KMS-11 (cell line): ENCODE data around the gene SLC5A4.
"Not testable (repeated sequence)": the region's sequence is repeated elsewhere in the genome, so short reads cannot be mapped to it uniquely, and the experiment has no call there.

ENCODE experiments used
- H2AFZ ChIP-seq: fragments of 200-600 bp; sonication (generic); 2 replicates; pipeline ENCODE4 v1.6.1; 2016; ENCODE audit warnings: antibody characterized with exemption, mixed run types, low read depth
- H3K27ac ChIP-seq: fragments of 200-600 bp; sonication (generic); 2 replicates; pipeline ENCODE4 v1.6.1; 2016; ENCODE audit warnings: mild to moderate bottlenecking, mixed run types
- H3K27me3 ChIP-seq: fragments of 200-600 bp; sonication (generic); 2 replicates; pipeline ENCODE4 v1.6.1; 2017; ENCODE audit warnings: mild to moderate bottlenecking, low read depth, mixed run types, moderate library complexity; ENCODE audit not compliant: insufficient read depth
- H3K36me3 ChIP-seq: fragments of 200-600 bp; sonication (generic); 2 replicates; pipeline ENCODE4 v1.6.1; 2017; ENCODE audit warnings: mild to moderate bottlenecking, mixed run types; ENCODE audit not compliant: insufficient read depth
- H3K4me1 ChIP-seq: fragments of 200-600 bp; sonication (generic); 2 replicates; pipeline ENCODE4 v1.6.1; 2016; ENCODE audit warnings: mild to moderate bottlenecking, low read depth, mixed run types; ENCODE audit not compliant: poor library complexity, severe bottlenecking
- H3K4me2 ChIP-seq: fragments of 200-600 bp; sonication (generic); 2 replicates; pipeline ENCODE4 v1.7.0; 2016; ENCODE audit warnings: mild to moderate bottlenecking, mixed run types
- H3K4me3 ChIP-seq: fragments of 200-600 bp; sonication (generic); IDR thresholded peaks from 2 replicates; pipeline ENCODE4 v1.6.1; 2017; ENCODE audit warnings: low read depth, low read length, mixed read lengths; ENCODE audit not compliant: insufficient read depth
- H3K79me2 ChIP-seq: fragments of 200-600 bp; sonication (generic); 2 replicates; pipeline ENCODE4 v1.6.1; 2016; ENCODE audit warnings: low read depth, mixed run types; ENCODE audit not compliant: insufficient read depth
- H3K9ac ChIP-seq: fragments of 200-600 bp; sonication (generic); 2 replicates; pipeline ENCODE4 v1.6.1; 2016; ENCODE audit warnings: mild to moderate bottlenecking, mixed run types
- H4K20me1 ChIP-seq: fragments of 200-600 bp; sonication (generic); 2 replicates; pipeline ENCODE4 v1.6.1; 2016; ENCODE audit warnings: mild to moderate bottlenecking, mixed run types; ENCODE audit not compliant: insufficient read depth
- TF ChIP-seq, protein P1 (sequence below): fragments of 200-600 bp; sonication (generic); conservative IDR thresholded peaks from 2 replicates; pipeline ENCODE4 v1.6.1; 2017; ENCODE audit warnings: low read depth, mild to moderate bottlenecking, antibody characterized with exemption, low read length, moderate library complexity, mixed read lengths

The SLC5A4 gene

DNA sequence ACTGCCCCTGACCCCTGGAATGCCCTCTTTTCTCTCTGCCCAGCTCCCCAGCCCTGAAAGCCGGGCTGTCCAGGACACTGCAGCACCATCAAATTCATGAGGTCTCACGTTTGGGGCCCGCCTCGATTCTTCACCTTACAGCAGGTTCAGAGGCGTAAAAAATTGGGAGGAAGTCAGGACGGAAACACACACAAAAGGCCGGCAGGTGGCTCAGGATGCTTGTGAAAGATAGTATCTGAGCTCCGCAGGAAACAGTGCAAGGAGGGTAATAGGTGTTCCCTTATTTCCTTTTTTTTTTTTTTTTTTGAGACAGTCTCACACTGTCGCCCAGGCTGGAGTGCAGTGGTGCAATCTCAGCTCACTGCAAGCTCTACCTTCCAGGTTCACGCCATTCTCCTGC is 54.4 kb downstream of the SLC5A4 start:
- H3K27me3 ChIP-seq = no peaks in the 10 kb centered on the region
- H3K27ac ChIP-seq = no peak overlapping the region
- no peak overlapping the region for H3K9ac ChIP-seq
- TF ChIP-seq, protein P1, sequence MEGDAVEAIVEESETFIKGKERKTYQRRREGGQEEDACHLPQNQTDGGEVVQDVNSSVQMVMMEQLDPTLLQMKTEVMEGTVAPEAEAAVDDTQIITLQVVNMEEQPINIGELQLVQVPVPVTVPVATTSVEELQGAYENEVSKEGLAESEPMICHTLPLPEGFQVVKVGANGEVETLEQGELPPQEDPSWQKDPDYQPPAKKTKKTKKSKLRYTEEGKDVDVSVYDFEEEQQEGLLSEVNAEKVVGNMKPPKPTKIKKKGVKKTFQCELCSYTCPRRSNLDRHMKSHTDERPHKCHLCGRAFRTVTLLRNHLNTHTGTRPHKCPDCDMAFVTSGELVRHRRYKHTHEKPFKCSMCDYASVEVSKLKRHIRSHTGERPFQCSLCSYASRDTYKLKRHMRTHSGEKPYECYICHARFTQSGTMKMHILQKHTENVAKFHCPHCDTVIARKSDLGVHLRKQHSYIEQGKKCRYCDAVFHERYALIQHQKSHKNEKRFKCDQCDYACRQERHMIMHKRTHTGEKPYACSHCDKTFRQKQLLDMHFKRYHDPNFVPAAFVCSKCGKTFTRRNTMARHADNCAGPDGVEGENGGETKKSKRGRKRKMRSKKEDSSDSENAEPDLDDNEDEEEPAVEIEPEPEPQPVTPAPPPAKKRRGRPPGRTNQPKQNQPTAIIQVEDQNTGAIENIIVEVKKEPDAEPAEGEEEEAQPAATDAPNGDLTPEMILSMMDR = no peak
- no peaks in the 10 kb centered on the region for H3K4me1 ChIP-seq
- no peaks in the 10 kb centered on the region for H3K36me3 ChIP-seq
- no peak overlapping the region for H3K4me2 ChIP-seq
- no peaks in the 10 kb centered on the region for H3K79me2 ChIP-seq
- H2AFZ ChIP-seq = no peak overlapping the region
- H3K4me3 ChIP-seq = no peak overlapping the region
- H4K20me1 ChIP-seq = no peaks in the 10 kb centered on the region

DNA sequence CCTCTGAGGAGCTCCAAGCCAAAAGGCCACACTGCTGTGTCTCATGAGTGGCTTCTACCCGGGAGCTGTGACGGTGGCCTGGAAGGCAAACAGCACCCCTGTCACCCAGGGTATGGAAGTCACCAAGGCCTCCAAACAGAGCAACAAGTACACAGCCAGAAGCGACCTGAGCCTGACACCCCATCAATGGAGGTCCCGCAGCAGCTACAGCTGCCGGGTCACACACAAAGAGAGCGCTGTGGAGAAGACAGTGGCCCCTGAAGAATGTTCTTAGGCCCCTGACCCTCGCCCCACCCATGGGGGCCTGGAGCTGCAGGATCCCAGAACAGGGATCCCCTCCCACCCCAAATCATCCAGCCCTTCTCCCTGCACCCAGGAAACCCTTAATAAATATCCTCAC is 55.2 kb downstream of the SLC5A4 start:
- Histone ChIP-seq H3K4me3 (no peak overlapping the region), H3K27ac (no peak overlapping the region), H3K79me2 (no peaks in the 10 kb centered on the region), H3K36me3 (no peaks in the 10 kb centered on the region), H3K9ac (no peak overlapping the region), H4K20me1 (no peaks in the 10 kb centered on the region), H3K4me2 (no peak overlapping the region), H3K27me3 (no peaks in the 10 kb centered on the region), H3K4me1 (no peaks in the 10 kb centered on the region), H2AFZ (no peak overlapping the region)
- TF ChIP-seq, protein P1 = no peak

GRCh38 chr22:32199341-32199740 is 55.8 kb downstream of the SLC5A4 start:
- Histone ChIP-seq H3K27ac (no peak overlapping the region), H3K27me3 (no peaks in the 10 kb centered on the region), H3K4me1 (no peaks in the 10 kb centered on the region), H3K4me2 (no peak overlapping the region), H3K9ac (no peak overlapping the region), H2AFZ (no peak overlapping the region), H4K20me1 (no peaks in the 10 kb centered on the region), H3K4me3 (no peak overlapping the region), H3K36me3 (no peaks in the 10 kb centered on the region), H3K79me2 (no peaks in the 10 kb centered on the region)
- TF ChIP-seq, protein P1 = no peak

DNA sequence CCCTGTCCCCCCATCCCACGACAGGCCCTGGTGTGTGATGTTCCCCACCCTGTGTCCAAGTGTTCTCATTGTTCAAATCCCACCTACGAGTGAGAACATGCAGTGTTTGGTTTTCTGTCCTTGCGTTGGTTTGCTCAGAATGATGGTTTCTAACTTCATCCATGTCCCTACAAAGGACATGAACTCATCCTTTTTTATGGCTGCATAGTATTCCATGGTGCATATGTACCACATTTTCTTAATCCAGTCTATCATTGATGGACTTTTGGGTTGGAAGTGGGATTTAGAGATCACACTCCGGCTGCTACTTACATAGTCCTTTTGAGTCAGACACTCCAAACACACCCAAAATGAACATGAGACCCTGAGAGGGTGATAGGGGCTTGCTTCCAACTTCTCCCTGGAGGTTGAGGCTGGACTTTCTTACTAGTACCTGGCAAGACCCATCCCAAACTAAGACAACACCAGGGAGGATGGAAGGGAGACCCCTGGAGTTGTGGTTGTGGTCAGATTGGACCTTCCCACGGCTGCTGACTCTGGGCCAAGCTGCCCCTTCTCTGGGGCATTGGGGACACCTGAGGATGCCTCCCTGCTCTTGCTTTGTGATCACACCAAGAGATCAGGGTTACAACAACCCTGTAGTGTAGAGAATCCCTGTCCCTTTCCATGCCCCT is 57.5 kb downstream of the SLC5A4 start:
- H4K20me1 ChIP-seq, H3K4me3 ChIP-seq, H3K27me3 ChIP-seq, H3K36me3 ChIP-seq, H3K9ac ChIP-seq, H2AFZ ChIP-seq, H3K4me2 ChIP-seq, H3K79me2 ChIP-seq, H3K27ac ChIP-seq, H3K4me1 ChIP-seq: not testable (repeated sequence)

GRCh38 chr22:32195900-32196299 is 59.2 kb downstream of the SLC5A4 start:
- not testable (repeated sequence) for H3K27me3 ChIP-seq, H3K4me2 ChIP-seq, H2AFZ ChIP-seq, H4K20me1 ChIP-seq, H3K4me3 ChIP-seq, H3K79me2 ChIP-seq, H3K27ac ChIP-seq, H3K9ac ChIP-seq, H3K36me3 ChIP-seq, H3K4me1 ChIP-seq

DNA sequence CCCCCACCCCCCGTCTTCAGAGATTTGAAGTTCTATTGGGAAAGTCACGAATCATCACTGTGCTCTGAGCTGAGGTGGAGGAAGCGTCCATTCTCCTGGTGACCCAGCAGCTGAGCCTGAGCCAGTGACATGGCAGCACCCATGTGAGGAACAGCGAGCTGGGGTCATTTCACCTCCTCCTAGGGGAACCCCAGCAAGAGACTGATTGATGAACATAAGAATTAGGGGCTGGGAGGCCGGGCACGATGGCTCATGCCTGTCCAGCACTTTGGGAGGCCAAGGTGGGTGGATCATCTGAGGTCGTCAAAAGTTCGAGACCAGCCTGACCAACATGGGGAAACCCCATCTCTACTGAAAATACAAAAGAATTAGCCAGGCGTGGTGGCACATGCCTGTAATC is 61.8 kb downstream of the SLC5A4 start:
- H3K36me3 ChIP-seq = not testable (repeated sequence)

DNA sequence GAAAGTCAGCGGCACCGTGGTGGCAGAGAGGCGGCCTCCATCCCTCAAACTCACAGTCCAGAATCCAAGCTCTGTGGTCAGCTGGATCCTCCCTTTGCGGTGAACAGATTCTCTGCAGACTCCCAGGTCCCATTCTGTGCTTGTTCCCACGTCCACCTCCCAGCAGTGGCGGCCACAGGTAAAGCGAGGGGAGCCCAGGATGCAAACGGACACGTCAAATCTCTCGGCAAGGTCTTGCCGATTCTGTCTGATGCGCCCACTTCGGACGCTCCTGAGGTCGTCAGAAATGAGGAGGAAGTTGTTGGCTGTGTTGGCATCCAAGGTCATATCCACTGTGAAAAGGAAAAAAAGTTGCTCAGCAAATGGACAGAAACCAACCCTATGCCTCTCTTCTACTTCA is 64.1 kb downstream of the SLC5A4 start:
- H3K9ac ChIP-seq, H3K4me3 ChIP-seq, H3K36me3 ChIP-seq, H3K4me2 ChIP-seq, H3K27ac ChIP-seq, H4K20me1 ChIP-seq, H3K27me3 ChIP-seq, H3K79me2 ChIP-seq, H3K4me1 ChIP-seq, H2AFZ ChIP-seq: not testable (repeated sequence)

More for the DNA sequence above, 61.8 kb downstream of the SLC5A4 start:
- not testable (repeated sequence) for H4K20me1 ChIP-seq, H3K27ac ChIP-seq, H3K4me1 ChIP-seq, H2AFZ ChIP-seq, H3K4me2 ChIP-seq, H3K79me2 ChIP-seq, H3K9ac ChIP-seq, H3K4me3 ChIP-seq, H3K27me3 ChIP-seq
